Pancreas (tissue), 10 donors: ENCODE measurements around the gene MPRIP. TPM values are rescaled to one million over a fixed set of nuclear protein-coding genes. Genes with fewer than 3 reads are reported as not detected.

Experiments used
- ATAC-seq, 4 donors: fragments of 200-7000 bp; cut with Tn5 transposase; one replicate each; pipeline versions ENCODE4 v1.8.0 to v1.9.1; 2020; ENCODE audit warnings: mild to moderate bottlenecking in 4 of 4, moderate library complexity in 4 of 4
- DNase-seq, 6 donors: peaks; one replicate each; pipeline ENCODE4 v3.0.0-alpha.2; 2020
- FAIRE-seq: peaks from 2 replicates; lab custom pipeline; 2012; peaks lifted over from hg19 to GRCh38; lab: Jason Lieb, UNC
- H3K27ac ChIP-seq, 4 donors: fragments of 200-600 bp; sonication (generic); 1 replicate in 3 of 4; 2 replicates in 1 of 4; pipeline versions ENCODE4 v1.5.0 to v1.8.0; 2020
- H3K27me3 ChIP-seq, 4 donors: fragments of 200-600 bp; one replicate each; pipeline ENCODE4 v1.8.0; 2021
- H3K36me3 ChIP-seq, 3 donors: fragments of 200-600 bp; sonication (generic) in 1 of 3; one replicate each; pipeline versions ENCODE4 v1.5.0 to v1.8.0; 2020 to 2021
- H3K4me1 ChIP-seq, 3 donors: fragments of 200-600 bp; one replicate each; pipeline ENCODE4 v1.8.0; 2021
- H3K4me3 ChIP-seq, 4 donors: fragments of 200-600 bp; sonication (generic) in 2 of 4; one replicate each; pipeline versions ENCODE4 v1.5.0 to v1.8.0; 2020 to 2021
- H3K9me3 ChIP-seq, 4 donors: fragments of 200-600 bp; one replicate each; pipeline ENCODE4 v1.8.0; 2021
- CTCF ChIP-seq, 4 donors: fragments of 200-600 bp; sonication (generic) in 3 of 4; IDR thresholded peaks; one replicate each; pipeline versions ENCODE4 v1.5.0 to v1.8.0; 2021; ENCODE audit warnings: antibody characterized with exemption in 4 of 4
- WGBS, 2 donors: extraction: QIAGEN DNeasy Blood & Tissue Kit; methylation state at CpG; one replicate each; pipeline ENCODE4 v1.1.7; 2013; 5-methylcytosine and 5-hydroxymethylcytosine counted together
- intact Hi-C, 3 donors: fragments of 100-400 bp; cut with DNase I; formaldehyde crosslinking; loops; one replicate each; pipeline versions ENCODE4 v1.11.1 to v1.14.2; 2022
- polyA plus RNA-seq, 2 donors: library from polyadenylated mRNA; stranded (reverse); fragments of 200-250 nt; gene quantifications; one replicate each; pipeline ENCODE4 v1.2.3, GENCODE V29; 2013
- total RNA-seq, 6 donors: library from RNA; stranded (reverse); fragmentation: NEBNext Ultra II Directional in 4 of 6; extraction: Animal tissue kit (Norgen Biotek cat#: 25700) in 4 of 6; gene quantifications; one replicate each; pipeline versions ENCODE4 v1.2.1 to v1.2.4, GENCODE V29; 2021 to 2023
- donor health status: healthy with polysubstance abuse.
- donor health status: DM: no; HTN: no; CAD: no; lungs with moderate emphysema.
- donor health status: DM: no; HTN: no; CAD: no.
- donor health status: control.
- donor health status: control.
- donor health status: Bipolar disorder and iron deficiency.
- donor health status: DM: yes; HTN: yes; CAD: no.
- donor health status: DM: no; HTN: no; CAD: no.
- donor health status: DM: no; HTN: no; CAD: no.
- donor health status: DM: yes; HTN: yes; CAD: no.

The MPRIP gene
- total and polyA plus RNA-seq, 8 donors = 91.8 to 242 (median 107) TPM

GRCh38 chr17:17164156-17164555 is 121.9 kb downstream of the MPRIP start:
- no peak for TF ChIP-seq CTCF (IDR thresholded peaks at IDR 0.05)
- Histone ChIP-seq H3K4me3 (no peak overlapping the region), H3K27me3 (no peaks in the 10 kb centered on the region), H3K36me3 (peaks cover 3 to 79% (median 38%) of the 10 kb centered on the region in 3 donors), H3K27ac (no peak overlapping the region), H3K4me1 (no peaks in the 10 kb centered on the region), H3K9me3 (no peaks in the 10 kb centered on the region)
- WGBS, 2 donors = 92% methylated on average over 25 of the region's 25 CpGs
- FAIRE-seq (no peak), ATAC-seq (no peak), DNase-seq (peak in 2 of 6 donors; percentile 7 to 66)
- intact Hi-C loops = no loop called here

- ATAC-seq (no peak), FAIRE-seq (no peak), DNase-seq (peak in 1 of 6 donors; percentile 47)
- H3K27ac ChIP-seq = no peak overlapping the region
- no peak for TF ChIP-seq CTCF (IDR thresholded peaks at IDR 0.05)
- no peaks in the 10 kb centered on the region for H3K27me3 ChIP-seq
- H3K9me3 ChIP-seq = no peaks in the 10 kb centered on the region
- H3K4me1 ChIP-seq = no peaks in the 10 kb centered on the region
- WGBS, 2 donors = 93 to 94% methylated on average over 17 of the region's 17 CpGs
- peaks cover 3 to 74% (median 38%) of the 10 kb centered on the region in 3 donors for H3K36me3 ChIP-seq
- intact Hi-C loops = no loop called here
- H3K4me3 ChIP-seq = no peak overlapping the region
Observed at GRCh38 chr17:17164676-17165075, 122.4 kb downstream of the MPRIP start.

GRCh38 chr17:17165666-17166308 is 123.5 kb downstream of the MPRIP start:
- H3K36me3 ChIP-seq = peaks cover 3 to 64% (median 38%) of the 10 kb centered on the region in 3 donors
- no peaks in the 10 kb centered on the region for H3K4me1 ChIP-seq
- no peak for FAIRE-seq
- no peak overlapping the region for H3K4me3 ChIP-seq
- ATAC-seq = no peak
- H3K9me3 ChIP-seq = no peaks in the 10 kb centered on the region
- peak in 1 of 6 donors; percentile 41 for DNase-seq
- H3K27me3 ChIP-seq = no peaks in the 10 kb centered on the region
- H3K27ac ChIP-seq = no peak overlapping the region
- WGBS, 2 donors = 92 to 94% methylated on average over 22 to 23 of the region's 23 CpGs
- intact Hi-C loops = no loop called here
- TF ChIP-seq CTCF (IDR thresholded peaks at IDR 0.05) = no peak

GRCh38 chr17:17166446-17166845 is 124.2 kb downstream of the MPRIP start:
- H3K9me3 ChIP-seq = no peaks in the 10 kb centered on the region
- H3K4me1 ChIP-seq = no peaks in the 10 kb centered on the region
- TF ChIP-seq CTCF (IDR thresholded peaks at IDR 0.05) = no peak
- H3K36me3 ChIP-seq = peaks cover 3 to 58% (median 34%) of the 10 kb centered on the region in 3 donors
- FAIRE-seq = no peak
- DNase-seq = peak in 1 of 6 donors; percentile 32
- no peak overlapping the region for H3K4me3 ChIP-seq
- ATAC-seq = no peak
- H3K27ac ChIP-seq = no peak overlapping the region
- intact Hi-C loops = no loop called here
- 91 to 94% methylated on average over 8 of the region's 8 CpGs for WGBS, 2 donors
- no peaks in the 10 kb centered on the region for H3K27me3 ChIP-seq

GRCh38 chr17:17167356-17167755 is 125.1 kb downstream of the MPRIP start:
- H3K4me1 ChIP-seq = no peaks in the 10 kb centered on the region
- H3K36me3 ChIP-seq = peaks cover 3 to 52% (median 37%) of the 10 kb centered on the region in 3 donors
- DNase-seq (peak in 1 of 6 donors; percentile 55), FAIRE-seq (no peak), ATAC-seq (no peak)
- no peak for TF ChIP-seq CTCF (IDR thresholded peaks at IDR 0.05)
- 93 to 95% methylated on average over 10 of the region's 10 CpGs for WGBS, 2 donors
- no peak overlapping the region for H3K27ac ChIP-seq
- intact Hi-C loops = no loop called here
- no peaks in the 10 kb centered on the region for H3K27me3 ChIP-seq
- no peaks in the 10 kb centered on the region for H3K9me3 ChIP-seq
- no peak overlapping the region for H3K4me3 ChIP-seq
